GM18498 (cell line): ENCODE measurements around the gene ERMAP.
"Not testable (repeated sequence)": the region's sequence is repeated elsewhere in the genome, so short reads cannot be mapped to it uniquely, and the experiment has no call there.

Experiments used
- ATAC-seq: cut with Tn5 transposase; IDR thresholded peaks from one replicate; pipeline ENCODE4 v1.9.1; 2021; ENCODE audit warnings: mild to moderate bottlenecking, moderate library complexity; ENCODE audit not compliant: unreplicated experiment

ERMAP gene

GRCh38 chr1:42868466-42868865, 51.5 kb downstream of the ERMAP start:
- ATAC-seq, result not testable (repeated sequence)

- not testable (repeated sequence) for ATAC-seq
Observed at GRCh38 chr1:42869254-42869653, 52.3 kb downstream of the ERMAP start.

DNA sequence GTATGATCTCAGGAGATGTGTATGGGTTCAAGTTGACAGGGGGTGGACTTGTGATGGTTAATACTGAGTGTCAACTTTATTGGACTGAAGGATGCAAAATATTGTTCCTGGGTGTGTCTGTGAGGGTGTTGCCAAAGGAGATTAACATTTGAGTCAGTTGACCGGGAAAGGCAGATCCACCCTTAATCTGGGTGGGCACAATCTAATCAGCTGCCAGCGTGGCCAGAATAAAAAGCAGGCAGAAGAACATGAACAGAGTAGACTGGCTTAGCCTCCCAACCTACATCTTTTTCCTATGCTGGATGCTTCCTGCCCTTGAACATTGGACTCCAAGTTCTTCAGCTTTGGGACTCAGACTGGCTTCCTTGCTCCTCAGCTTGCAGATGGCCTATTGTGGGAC, 52.8 kb downstream of the ERMAP start:
- not testable (repeated sequence) for ATAC-seq

GRCh38 chr1:42873108-42873507, 56.2 kb downstream of the ERMAP start:
- ATAC-seq, result not testable (repeated sequence)

- ATAC-seq, result no peak
Observed at GRCh38 chr1:42873670-42874069, 56.7 kb downstream of the ERMAP start.

- no peak for ATAC-seq
Observed at GRCh38 chr1:42876009-42876408, 59.1 kb downstream of the ERMAP start.

DNA sequence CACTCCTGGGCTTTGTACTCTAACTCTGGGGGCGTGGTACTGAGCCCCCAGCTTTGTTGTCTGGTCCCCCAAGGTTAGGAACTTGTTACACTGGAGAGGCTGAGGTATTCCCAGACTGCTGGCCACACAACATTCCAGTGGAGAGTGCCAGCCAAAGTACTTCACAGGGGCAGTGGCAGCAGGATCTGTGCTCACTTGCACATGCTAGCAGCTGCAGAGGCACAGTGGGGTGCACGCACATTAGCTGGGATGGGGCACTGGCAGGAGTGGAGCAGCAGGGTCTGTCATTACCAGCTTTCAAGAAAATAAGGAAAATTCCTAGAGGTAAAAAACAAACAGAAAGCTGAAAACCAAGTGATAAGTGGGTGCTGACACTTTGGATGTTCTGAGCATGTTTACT, 60.5 kb downstream of the ERMAP start:
- ATAC-seq, result no peak

DNA sequence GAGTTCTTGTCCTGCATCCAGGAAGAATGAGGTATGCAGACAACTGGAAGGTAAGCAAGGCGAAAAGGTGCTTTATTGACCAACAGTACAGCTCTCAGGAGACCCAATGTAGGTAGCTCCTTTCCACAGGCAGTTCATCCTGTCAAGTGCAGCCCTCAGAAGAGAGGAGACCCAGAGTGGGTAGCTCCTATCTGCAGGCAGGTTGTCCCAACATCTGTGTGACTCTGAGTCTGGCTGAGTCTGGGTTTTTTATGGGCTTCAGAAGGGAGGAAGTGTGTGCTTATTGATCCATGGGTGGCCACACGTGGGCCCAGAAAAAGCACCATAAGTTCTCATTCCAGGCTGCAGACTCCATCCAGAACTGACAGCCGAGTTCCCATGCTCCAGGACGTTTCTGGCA, 63.5 kb downstream of the ERMAP start:
- no peak for ATAC-seq

DNA sequence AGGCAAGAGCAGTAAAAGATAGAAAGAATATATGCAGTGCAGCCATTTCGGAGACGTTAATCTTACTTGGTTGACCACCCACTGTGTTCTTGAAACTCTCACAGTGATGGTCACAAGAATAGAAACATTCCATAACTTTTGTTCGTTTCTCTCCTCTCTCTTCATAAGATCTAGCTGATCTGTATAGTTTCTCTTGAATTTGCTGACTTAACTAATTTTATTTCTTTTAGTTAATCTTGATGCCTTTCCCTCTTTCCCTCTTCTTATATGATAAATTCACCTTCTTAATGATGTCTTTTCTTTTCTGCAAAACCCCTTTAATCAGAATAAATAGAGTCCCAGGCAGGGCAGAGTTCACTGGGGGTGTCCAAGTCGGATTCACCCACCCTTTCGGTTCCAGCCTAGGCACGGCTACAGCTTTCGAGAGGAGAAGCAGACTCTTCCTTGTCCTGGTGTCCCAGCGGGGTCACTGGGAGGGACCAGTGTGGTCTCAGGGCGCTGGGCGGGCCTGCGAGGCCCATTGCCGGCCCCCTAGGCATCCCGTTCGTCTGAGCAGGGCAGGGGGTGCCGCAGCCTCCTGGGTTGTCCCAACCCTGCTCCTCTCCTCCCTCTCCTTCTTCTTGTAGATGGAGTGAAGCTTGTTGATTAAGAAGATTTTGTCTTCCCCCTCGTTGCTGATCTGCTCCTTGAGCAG, 69.3 kb downstream of the ERMAP start:
- no peak for ATAC-seq

GRCh38 chr1:42886800-42887199, 69.9 kb downstream of the ERMAP start:
- ATAC-seq, result no peak

GRCh38 chr1:42887366-42887765, 70.4 kb downstream of the ERMAP start:
- no peak for ATAC-seq

- ATAC-seq, result no peak
Observed at GRCh38 chr1:42888013-42888633, 71.2 kb downstream of the ERMAP start.

- no peak for ATAC-seq
Observed at GRCh38 chr1:42889264-42889663, 72.3 kb downstream of the ERMAP start.

DNA sequence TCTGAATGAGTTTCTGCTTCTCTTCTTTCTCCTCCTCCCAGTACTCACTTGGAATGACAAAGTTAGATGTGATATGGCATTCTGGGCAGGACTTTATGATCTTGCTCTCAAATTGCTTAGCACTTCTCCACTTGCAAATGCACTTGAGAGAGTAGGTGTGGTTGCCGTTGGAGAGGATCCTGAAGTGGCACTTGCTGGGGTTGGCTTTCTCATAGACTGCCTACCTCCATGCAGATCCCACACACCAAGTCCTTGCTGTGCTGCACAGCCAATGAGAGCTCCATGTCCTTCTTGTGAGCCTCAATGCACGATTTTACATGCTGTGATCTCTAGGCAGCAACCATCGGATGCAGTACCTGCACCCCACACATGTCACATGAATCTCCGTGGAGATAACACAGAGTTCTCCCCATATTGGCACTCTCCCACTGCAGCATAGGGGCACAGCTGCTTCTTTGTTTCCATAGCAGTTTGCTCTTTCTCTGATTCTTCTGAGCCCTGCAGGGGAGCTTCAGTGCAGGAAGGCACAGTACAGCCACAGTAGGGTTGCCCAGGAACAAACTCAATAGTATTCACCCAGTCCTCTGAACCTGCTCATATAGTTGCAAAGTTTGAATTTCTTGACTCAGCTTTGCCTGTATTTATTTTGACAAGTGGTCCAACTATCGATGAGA, 74.7 kb downstream of the ERMAP start:
- no peak for ATAC-seq
